B cell (primary cell): Measurements from ENCODE around the gene RSPO3.

Experiments
- CTCF ChIP-seq: fragments of 200-600 bp; IDR thresholded peaks from one replicate; pipeline ENCODE4 v1.8.0; 2022; ENCODE audit warnings: antibody characterized with exemption, mild to moderate bottlenecking
- EZH2 ChIP-seq: IDR thresholded peaks from 2 replicates; pipeline ENCODE4 v1.6.1; 2012; ENCODE audit warnings: borderline replicate concordance, low read depth, mild to moderate bottlenecking, moderate library complexity, low read length; ENCODE audit not compliant: insufficient read depth, poor library complexity, severe bottlenecking

- no peak for TF ChIP-seq CTCF
- TF ChIP-seq EZH2, result no peak
Observed at GRCh38 chr6:127160484-127160883, 42.0 kb downstream of the RSPO3 start.
